GM18870 (cell line): Measurements from ENCODE around the gene KANSL1.
"Not testable (repeated sequence)": the region's sequence is repeated elsewhere in the genome, so short reads cannot be mapped to it uniquely, and the experiment has no call there.

Source experiments
- ATAC-seq: cut with Tn5 transposase; IDR thresholded peaks from one replicate; pipeline ENCODE4 v1.9.1; 2021; ENCODE audit warnings: moderate library complexity; ENCODE audit not compliant: unreplicated experiment

Gene KANSL1

GRCh38 chr17:46025510-46026165 is 167.6 kb downstream of the KANSL1 start:
- ATAC-seq = no peak

GRCh38 chr17:46025060-46025459 is 168.2 kb downstream of the KANSL1 start:
- no peak for ATAC-seq

- ATAC-seq = no peak
These were observed 168.6 kb downstream of the KANSL1 start for GRCh38 chr17:46024590-46024989.

- no peak for ATAC-seq
These were observed 169.3 kb downstream of the KANSL1 start for GRCh38 chr17:46023783-46024388.

GRCh38 chr17:46023366-46023765 is 169.9 kb downstream of the KANSL1 start:
- ATAC-seq = not testable (repeated sequence)

- ATAC-seq = no peak
These were observed 172.2 kb downstream of the KANSL1 start for GRCh38 chr17:46020998-46021397.

GRCh38 chr17:46020023-46020761 is 173.0 kb downstream of the KANSL1 start:
- no peak for ATAC-seq

GRCh38 chr17:46019408-46019925 is 173.8 kb downstream of the KANSL1 start:
- not testable (repeated sequence) for ATAC-seq

- no peak for ATAC-seq
These were observed 179.6 kb downstream of the KANSL1 start for GRCh38 chr17:46013502-46014165.

GRCh38 chr17:46013127-46013501 is 180.1 kb downstream of the KANSL1 start:
- ATAC-seq = no peak

GRCh38 chr17:46012506-46013079 is 180.6 kb downstream of the KANSL1 start:
- no peak for ATAC-seq

- ATAC-seq = no peak
These were observed 181.3 kb downstream of the KANSL1 start for GRCh38 chr17:46011711-46012505.

- no peak for ATAC-seq
These were observed 182.5 kb downstream of the KANSL1 start for GRCh38 chr17:46010597-46011186.

GRCh38 chr17:46009681-46010596 is 183.3 kb downstream of the KANSL1 start:
- ATAC-seq = no peak

- no peak for ATAC-seq
These were observed 184.6 kb downstream of the KANSL1 start for GRCh38 chr17:46008591-46008990.

- ATAC-seq = no peak
These were observed 185.7 kb downstream of the KANSL1 start for GRCh38 chr17:46007461-46007965.

GRCh38 chr17:46006082-46006481 is 187.1 kb downstream of the KANSL1 start:
- not testable (repeated sequence) for ATAC-seq

- ATAC-seq = no peak
These were observed 189.1 kb downstream of the KANSL1 start for GRCh38 chr17:46003907-46004748.
